Stomach (tissue), 4 donors: ENCODE measurements around the gene ALK.

Experiments
- CTCF ChIP-seq, 7 experiments: fragments of 450-650 bp in 4 of 7; fragments of 200-600 bp in 3 of 7; sonication (generic) in 3 of 7; IDR thresholded peaks; one replicate each; pipeline ENCODE4 v1.5.1; 2016 to 2019; ENCODE audit warnings: antibody characterized with exemption in 7 of 7, control low read depth in 2 of 7, mild to moderate bottlenecking in 1 of 7
- POLR2A ChIP-seq, 4 donors: fragments of 450-650 bp; IDR thresholded peaks; one replicate each; pipeline ENCODE4 v1.6.1; 2016; ENCODE audit warnings: antibody characterized with exemption in 4 of 4, control low read depth in 2 of 4, mild to moderate bottlenecking in 1 of 4, moderate library complexity in 1 of 4

- no peak for TF ChIP-seq CTCF (IDR thresholded peaks at IDR 0.05)
- no peak for TF ChIP-seq POLR2A (IDR thresholded peaks at IDR 0.05)
Observed at GRCh38 chr2:29251406-29251805, 670.0 kb downstream of the ALK start.
